GM21360 (cell line): ENCODE measurements around the gene MED19.
"Not testable (repeated sequence)": the region's sequence is repeated elsewhere in the genome, so short reads cannot be mapped to it uniquely, and the experiment has no call there.

Experiments used
- ATAC-seq: cut with Tn5 transposase; IDR thresholded peaks from one replicate; pipeline ENCODE4 v1.9.1; 2021; ENCODE audit warnings: mild to moderate bottlenecking, moderate library complexity; ENCODE audit not compliant: unreplicated experiment

MED19 gene

GRCh38 chr11:57705432-57705831, 6.6 kb downstream of the MED19 start:
- ATAC-seq: not testable (repeated sequence)

DNA sequence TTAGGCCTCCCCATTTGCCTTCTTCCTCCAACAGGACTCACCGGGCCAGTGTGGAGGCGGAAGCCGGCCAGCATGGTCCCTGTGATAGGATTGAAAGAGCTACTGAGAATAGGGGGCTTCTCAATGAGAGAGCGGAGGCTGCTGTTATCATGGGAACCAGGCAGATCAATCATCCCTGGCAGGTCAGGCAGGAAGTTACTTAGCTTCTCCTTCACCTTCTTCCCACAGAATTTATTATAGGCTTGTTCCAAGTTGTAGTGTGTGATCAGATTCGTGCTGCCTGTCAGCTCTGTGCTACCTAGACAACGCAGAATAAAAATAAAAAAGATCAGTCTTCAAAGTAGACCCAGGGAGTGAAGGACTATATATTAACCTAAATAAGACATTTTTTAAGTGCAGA, 7.1 kb downstream of the MED19 start:
- no peak for ATAC-seq

DNA sequence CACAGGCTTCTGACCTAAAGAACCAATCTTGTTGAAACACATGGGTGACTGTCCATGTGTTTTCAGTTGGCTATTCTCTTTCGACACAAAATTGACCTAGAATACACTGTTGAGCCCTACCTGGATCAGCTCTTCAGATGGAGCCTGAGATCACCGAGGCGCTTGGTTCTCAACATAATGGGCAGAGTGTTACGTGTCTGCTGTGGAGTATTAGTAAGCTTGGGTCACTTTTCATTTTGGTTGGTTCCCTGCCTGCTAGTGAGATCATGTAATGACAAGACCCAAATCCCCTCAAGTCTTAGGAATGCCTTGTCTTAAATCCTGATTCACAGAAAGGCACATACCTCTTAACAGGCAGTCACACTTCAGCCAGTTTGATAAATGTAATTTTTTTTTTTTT, 8.7 kb downstream of the MED19 start:
- no peak for ATAC-seq

DNA sequence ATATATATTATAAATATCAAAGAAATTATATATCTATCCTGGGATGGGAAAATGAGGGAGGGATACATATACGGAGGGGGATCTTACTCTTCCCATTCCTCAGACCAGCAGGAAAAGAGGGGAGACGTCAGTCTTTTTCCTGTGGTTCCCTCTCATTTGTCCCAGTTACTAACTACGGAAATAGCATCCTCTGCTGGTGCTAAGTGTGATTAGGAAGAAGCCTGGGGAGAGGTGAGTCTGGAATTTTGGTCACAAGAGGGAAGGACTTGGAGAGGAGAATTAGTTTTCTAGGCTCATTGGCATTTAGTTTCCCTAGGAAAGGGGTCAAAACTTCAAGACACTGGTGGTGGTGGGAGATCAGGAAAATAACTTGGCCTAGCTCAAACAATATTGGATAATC, 11.6 kb downstream of the MED19 start:
- no peak for ATAC-seq

DNA sequence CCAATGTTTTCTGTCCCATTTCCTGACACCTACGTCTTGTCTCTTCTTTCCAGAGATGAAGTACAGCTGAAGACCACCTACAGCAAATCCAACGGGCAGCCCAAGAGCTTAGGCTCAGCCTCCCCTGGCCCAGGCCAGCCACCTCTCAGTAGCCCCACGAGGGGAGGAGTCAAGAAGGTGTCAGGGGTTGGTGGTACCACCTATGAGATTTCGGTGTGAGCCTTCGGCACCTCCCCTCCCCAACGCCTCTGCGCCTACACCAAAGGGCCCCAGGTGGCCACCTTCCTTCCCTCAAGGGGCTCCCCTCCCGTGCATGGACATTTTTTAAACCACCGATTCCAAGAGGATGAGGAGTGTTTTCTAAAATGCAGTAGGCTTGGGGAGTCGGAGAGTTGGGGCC, 12.2 kb downstream of the MED19 start:
- ATAC-seq: no peak

- ATAC-seq: no peak
Measured at GRCh38 chr11:57698843-57699365, 13.1 kb downstream of the MED19 start.

DNA sequence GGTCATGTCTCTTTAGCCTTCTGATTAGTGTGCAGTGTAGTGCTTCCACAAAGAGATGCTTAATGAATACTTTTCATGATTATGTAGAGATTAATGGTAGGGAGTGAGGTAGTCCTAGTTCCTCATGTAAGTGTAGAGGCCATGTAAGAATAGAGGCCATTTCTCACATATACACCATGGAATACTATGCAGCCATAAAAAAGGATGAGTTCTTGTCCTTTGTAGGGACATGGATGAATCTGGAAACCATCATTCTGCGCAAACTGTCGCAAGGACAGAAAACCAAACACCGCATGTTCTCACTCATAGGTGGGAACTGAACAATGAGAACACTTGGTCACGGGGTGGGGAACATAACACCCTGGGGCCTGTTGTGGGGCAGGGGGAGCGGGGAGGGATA, 21.5 kb downstream of the MED19 start:
- ATAC-seq: not testable (repeated sequence)

GRCh38 chr11:57681168-57681567, 30.8 kb downstream of the MED19 start:
- ATAC-seq: no peak

DNA sequence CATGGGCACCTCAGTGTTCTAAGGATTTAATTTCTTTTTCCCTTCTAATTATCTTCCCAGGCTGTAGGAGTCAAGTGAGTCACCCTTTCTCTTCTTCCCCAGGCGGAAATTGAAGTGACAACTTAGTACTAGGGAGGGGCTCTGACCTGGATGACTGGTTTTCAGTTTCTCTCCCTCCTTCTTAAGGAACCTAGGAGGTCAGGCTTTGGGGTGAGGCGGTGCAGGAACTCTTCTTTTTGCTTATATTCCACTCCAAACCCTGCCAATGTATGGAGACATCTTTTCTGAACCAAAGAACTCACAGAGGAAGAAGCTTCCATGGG, 31.5 kb downstream of the MED19 start:
- no peak for ATAC-seq

DNA sequence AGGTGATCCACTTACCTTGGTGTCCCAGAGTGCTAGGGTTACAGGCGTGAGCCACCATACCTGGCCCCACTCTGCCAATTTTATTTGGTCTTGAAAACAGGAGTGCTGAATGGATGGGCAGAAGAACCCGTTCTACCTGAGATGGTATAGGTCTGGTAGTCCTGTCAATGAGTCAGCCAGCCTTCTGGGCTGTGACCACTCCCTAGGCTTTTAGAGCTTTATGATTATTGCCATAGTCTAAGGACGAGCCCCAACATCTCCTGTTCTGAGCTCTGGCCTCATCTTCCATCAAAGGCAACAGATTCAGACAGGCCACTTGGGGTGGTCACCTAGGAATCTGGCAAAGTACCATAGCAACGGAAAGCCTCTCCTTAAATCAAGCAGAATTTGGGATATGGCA, 32.6 kb downstream of the MED19 start:
- ATAC-seq: no peak

- no peak for ATAC-seq
Measured at GRCh38 chr11:57675176-57675941, 36.7 kb downstream of the MED19 start.

DNA sequence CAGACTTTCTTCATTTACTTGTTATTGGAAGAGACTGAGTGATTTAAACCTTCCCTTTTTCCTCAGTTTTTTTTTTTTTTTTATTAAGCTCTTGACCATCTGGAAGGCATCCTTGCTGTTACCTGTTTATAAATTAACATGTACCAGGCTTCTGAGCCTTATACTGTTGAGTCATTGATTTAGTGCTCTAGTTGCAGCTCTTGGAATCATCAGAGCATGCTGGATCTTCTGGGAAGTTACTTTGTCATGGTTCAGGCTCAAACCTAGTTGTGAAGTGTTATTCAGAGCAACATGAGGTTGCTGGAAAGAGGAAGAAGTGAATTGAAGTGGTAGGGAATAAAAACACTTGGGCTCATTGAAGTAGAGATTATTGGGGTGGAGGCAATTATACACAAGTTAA, 37.8 kb downstream of the MED19 start:
- no peak for ATAC-seq

DNA sequence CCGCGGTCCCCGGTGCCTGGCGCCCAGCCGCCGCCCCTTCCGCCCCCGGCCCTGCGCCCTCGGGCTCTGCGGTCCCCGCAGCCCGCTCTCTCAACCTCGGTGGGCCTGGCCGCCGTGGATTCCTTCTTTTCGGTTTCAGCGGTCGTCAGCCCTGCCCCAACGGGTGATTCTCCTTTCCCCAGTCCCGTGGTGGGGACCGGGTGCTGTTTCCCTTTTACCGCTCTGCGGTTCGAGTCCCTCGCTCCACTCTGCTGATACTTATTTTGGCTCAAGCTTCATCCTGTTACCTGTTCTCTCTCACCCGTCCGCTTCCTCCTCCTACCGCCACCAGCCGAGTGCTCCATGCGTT, 43.6 kb downstream of the MED19 start:
- peak; percentile 7 for ATAC-seq

GRCh38 chr11:57667736-57668433, 44.1 kb downstream of the MED19 start, which contains the start of gene ZDHHC5:
Gene ZDHHC5, plus strand, starts transcription at chr11:57668114. Its CDS starts 4,977 bp downstream, at chr11:57673091.
- peak; percentile 83 for ATAC-seq

GRCh38 chr11:57667117-57667735, 44.8 kb downstream of the MED19 start:
- ATAC-seq: peak; percentile 57

DNA sequence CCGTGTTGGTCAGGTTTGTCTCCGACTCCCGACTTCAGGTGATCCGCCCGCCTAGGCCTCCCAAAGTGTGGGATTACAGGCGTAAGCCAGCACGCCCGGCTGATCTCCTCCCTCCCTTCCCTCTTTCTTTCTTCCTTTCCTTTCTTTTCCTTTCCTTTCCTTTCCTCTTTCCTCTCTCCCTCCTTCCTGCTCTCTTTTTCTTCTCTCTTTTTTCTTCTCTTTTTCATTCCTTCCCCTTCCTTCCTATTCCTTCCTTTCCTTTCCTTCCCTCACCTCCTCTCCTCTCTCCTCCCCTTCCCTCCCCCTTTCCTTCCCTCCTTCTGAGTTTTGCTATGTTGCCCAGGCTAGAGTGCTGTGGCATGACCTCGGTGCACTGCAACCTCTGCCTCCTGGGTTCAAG, 48.0 kb downstream of the MED19 start:
- ATAC-seq: no peak

DNA sequence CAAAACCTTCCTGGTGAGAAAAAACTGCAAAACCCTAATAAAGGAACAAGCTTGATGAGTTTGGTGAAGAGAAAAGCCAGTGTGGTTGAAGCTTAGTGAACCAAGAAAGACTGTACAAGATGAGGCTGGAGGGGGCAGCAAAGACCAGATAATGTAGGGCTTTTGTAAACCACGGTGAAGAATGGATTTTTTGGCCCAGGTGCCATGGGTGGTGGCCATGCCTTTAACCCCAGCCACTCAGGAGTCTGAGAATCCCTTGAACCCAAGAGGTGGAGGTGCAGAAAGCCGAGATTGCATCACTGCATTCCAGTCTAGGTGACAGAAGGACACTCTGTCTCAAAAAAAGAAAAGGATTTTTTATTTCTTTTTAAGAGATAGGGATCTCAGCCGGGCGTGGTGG, 49.1 kb downstream of the MED19 start:
- ATAC-seq: no peak

- no peak for ATAC-seq
Measured at GRCh38 chr11:57659669-57660068, 52.3 kb downstream of the MED19 start.

DNA sequence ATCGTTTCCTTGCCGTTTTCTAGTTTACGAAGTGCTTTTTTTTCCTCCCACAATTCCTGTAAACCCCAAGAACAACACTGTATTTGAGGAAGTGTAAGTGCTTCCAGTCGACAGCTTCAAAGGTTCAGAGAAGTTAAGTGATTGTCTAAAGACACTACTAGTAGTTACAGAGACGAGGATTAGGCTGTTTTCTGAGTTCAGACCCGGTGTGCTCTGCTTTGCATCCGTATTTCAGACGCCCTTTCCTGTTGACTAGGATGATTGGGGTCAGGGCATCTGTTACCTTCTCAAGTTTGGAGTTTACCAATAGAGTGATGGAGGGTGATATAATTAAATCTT, 54.0 kb downstream of the MED19 start:
- ATAC-seq: no peak

- peak; percentile 99 for ATAC-seq
Measured at GRCh38 chr11:57657194-57658022, 54.6 kb downstream of the MED19 start, which contains the start of gene CLP1. Gene CLP1, plus strand, starts transcription at chr11:57657762. Its CDS starts 1,715 bp downstream, at chr11:57659477.

GRCh38 chr11:57656885-57657193, 55.2 kb downstream of the MED19 start:
- ATAC-seq: no peak
